HepG2 (cell line): ENCODE data around the gene C1QTNF6. TPM values are rescaled to one million over a fixed set of nuclear protein-coding genes. Genes with fewer than 3 reads are reported as not detected.

Experiments used
- ATAC-seq: fragments of 200-7000 bp; cut with Tn5 transposase; 3 replicates; pipeline ENCODE4 v1.9.1; 2020; ENCODE audit warnings: mild to moderate bottlenecking, moderate library complexity
- BruUV-seq: library from RNA; stranded (reverse); fragments of 400-500 nt; replicated peaks from 2 replicates; lab custom pipeline; 2021; lab: Mats Ljungman, UMichigan
- CTCF ChIA-PET: fragments of 300-600 bp; formaldehyde crosslinking; extraction: SDS; loops from one replicate; lab custom pipeline; 2021; ENCODE audit warnings: low total read pairs, inconsistent platforms, low intra/inter-chr PET ratio; lab: Yijun Ruan, JAX
- POLR2A ChIA-PET: fragments of 350-600 bp; sonication (Branson Sonifier 250); formaldehyde crosslinking; loops from one replicate; lab custom pipeline; 2020; ENCODE audit warnings: antibody characterized with exemption, inconsistent platforms; lab: Yijun Ruan, JAX
- DNase-seq: peaks from one replicate; pipeline ENCODE4 v3.0.0-alpha.2; 2015; ENCODE audit warnings: low spot score
- FAIRE-seq: peaks from 3 replicates; lab custom pipeline; 2011; peaks lifted over from hg19 to GRCh38; lab: Jason Lieb, UNC
- H2AFZ ChIP-seq: one replicate; pipeline ENCODE4 v1.6.1; 2011; ENCODE audit warnings: low read length, inconsistent platforms
- H3K27ac ChIP-seq: fragments of 300-600 bp; 3 replicates; pipeline ENCODE4 v1.8.0; 2011; ENCODE audit warnings: mixed run types, mild to moderate bottlenecking, mixed read lengths, low read length, inconsistent platforms; ENCODE audit not compliant: insufficient read depth; ENCODE audit errors: extremely low read length
- H3K27me3 ChIP-seq, 2 experiments: fragments of 200-600 bp in 1 of 2; 2 replicates in 1 of 2; 3 replicates in 1 of 2; pipeline versions ENCODE4 v1.6.0 to v1.8.0; 2011; ENCODE audit warnings: low read length in 2 of 2, mild to moderate bottlenecking in 2 of 2, moderate library complexity in 2 of 2, inconsistent platforms in 1 of 2; ENCODE audit not compliant: insufficient read depth in 2 of 2, control insufficient read depth in 1 of 2
- H3K36me3 ChIP-seq, 2 experiments: fragments of 200-600 bp in 1 of 2; replicated peaks in 1 of 2; 2 replicates in 1 of 2; 3 replicates in 1 of 2; pipeline versions ENCODE4 v1.5.1 to v1.8.0; 2011; ENCODE audit warnings: low read length in 2 of 2, inconsistent platforms in 1 of 2; ENCODE audit not compliant: insufficient read depth in 2 of 2, control insufficient read depth in 1 of 2
- H3K4me1 ChIP-seq: 2 replicates; pipeline ENCODE4 v1.5.1; 2012; ENCODE audit warnings: low read length, inconsistent platforms; ENCODE audit not compliant: insufficient read depth
- H3K4me2 ChIP-seq: 2 replicates; pipeline ENCODE4 v1.6.0; 2011; ENCODE audit warnings: low read depth, low read length, inconsistent platforms
- H3K4me3 ChIP-seq, 3 experiments: fragments of 200-600 bp in 1 of 3; sonication (generic), shearing (Covaris generic) in 1 of 3; replicated peaks in 1 of 3; 2 replicates each; pipeline ENCODE4 v1.5.1; 2011 to 2016; ENCODE audit warnings: low read length in 3 of 3, inconsistent platforms in 2 of 3, low read depth in 2 of 3, mild to moderate bottlenecking in 2 of 3, control low read depth in 1 of 3, mixed read lengths in 1 of 3; ENCODE audit not compliant: insufficient read depth in 1 of 3
- H3K79me2 ChIP-seq: one replicate; pipeline ENCODE4 v1.6.1; 2011; ENCODE audit warnings: low read length, inconsistent platforms; ENCODE audit not compliant: insufficient read depth
- H3K9ac ChIP-seq: 2 replicates; pipeline ENCODE4 v1.6.0; 2011; ENCODE audit warnings: mild to moderate bottlenecking, low read depth, low read length, inconsistent platforms; ENCODE audit not compliant: insufficient read depth
- H3K9me3 ChIP-seq: 2 replicates; pipeline ENCODE4 v1.5.1; 2012; ENCODE audit warnings: mild to moderate bottlenecking, low read length
- H4K20me1 ChIP-seq: 2 replicates; pipeline ENCODE4 v1.6.0; 2011; ENCODE audit warnings: inconsistent platforms, mild to moderate bottlenecking, low read length, moderate library complexity; ENCODE audit not compliant: insufficient read depth
- ARID2 ChIP-seq: sonication (generic); formaldehyde crosslinking; IDR thresholded peaks from 2 replicates; pipeline ENCODE4 v1.8.1; 2022; ENCODE audit warnings: mild to moderate bottlenecking, missing genetic modification reagents, borderline replicate concordance
- CENPX ChIP-seq: sonication (generic); formaldehyde crosslinking; IDR thresholded peaks from 2 replicates; pipeline ENCODE4 v1.9.0; 2021; ENCODE audit warnings: mild to moderate bottlenecking, missing genetic modification reagents, moderate library complexity
- GABPB1 ChIP-seq: IDR thresholded peaks from 2 replicates; pipeline ENCODE4 v1.6.1; 2016; ENCODE audit warnings: mild to moderate bottlenecking, missing genetic modification reagents, moderate library complexity, missing compliant biosample characterization
- HNF4A ChIP-seq: sonication (generic); formaldehyde crosslinking; IDR thresholded peaks from 2 replicates; pipeline ENCODE4 v1.4.0; 2020; ENCODE audit warnings: missing genetic modification reagents
- HOXA3 ChIP-seq: sonication (generic); formaldehyde crosslinking; IDR thresholded peaks from 2 replicates; pipeline ENCODE4 v1.5.0; 2020; ENCODE audit warnings: missing genetic modification reagents
- KMT2A ChIP-seq: sonication (generic); formaldehyde crosslinking; IDR thresholded peaks from 2 replicates; pipeline ENCODE4 v1.4.0; 2020; ENCODE audit warnings: missing genetic modification reagents
- NR2F6 ChIP-seq, 2 experiments: IDR thresholded peaks; 2 replicates each; pipeline ENCODE4 v1.6.1; 2016; ENCODE audit warnings: antibody characterized with exemption in 1 of 2, mild to moderate bottlenecking in 1 of 2
- ONECUT2 ChIP-seq: sonication (generic); formaldehyde crosslinking; IDR thresholded peaks from 2 replicates; pipeline ENCODE4 v1.4.0; 2020; ENCODE audit warnings: missing genetic modification reagents
- PRDM10 ChIP-seq: sonication (generic); formaldehyde crosslinking; IDR thresholded peaks from 2 replicates; pipeline ENCODE4 v1.4.0; 2020; ENCODE audit warnings: low read depth, missing genetic modification reagents
- TMF1 ChIP-seq: sonication (generic); formaldehyde crosslinking; IDR thresholded peaks from 2 replicates; pipeline ENCODE4 v1.8.1; 2022; ENCODE audit warnings: low read depth, missing genetic modification reagents
- ZBTB10 ChIP-seq: sonication (generic); formaldehyde crosslinking; IDR thresholded peaks from 2 replicates; pipeline ENCODE4 v1.4.0; 2020; ENCODE audit warnings: missing genetic modification reagents, borderline replicate concordance
- ZFAT ChIP-seq: sonication (generic); formaldehyde crosslinking; conservative IDR thresholded peaks from 2 replicates; pipeline ENCODE4 v1.8.1; 2023; ENCODE audit warnings: missing genetic modification reagents, inconsistent platforms
- ZKSCAN8 ChIP-seq: IDR thresholded peaks from 2 replicates; pipeline ENCODE4 v1.6.1; 2016; ENCODE audit warnings: borderline replicate concordance, missing genetic modification reagents, missing compliant biosample characterization
- ZNF317 ChIP-seq: sonication (generic); formaldehyde crosslinking; IDR thresholded peaks from 2 replicates; pipeline ENCODE4 v1.5.0; 2020; ENCODE audit warnings: mild to moderate bottlenecking, missing genetic modification reagents
- ZNF7 ChIP-seq: IDR thresholded peaks from 2 replicates; pipeline ENCODE4 v1.6.1; 2016; ENCODE audit warnings: missing biosample characterization, missing genetic modification reagents
- ZNF710 ChIP-seq: sonication (generic); formaldehyde crosslinking; IDR thresholded peaks from 2 replicates; pipeline ENCODE4 v1.5.0; 2020; ENCODE audit warnings: mild to moderate bottlenecking, missing genetic modification reagents, borderline replicate concordance
- ZNF790 ChIP-seq: sonication (generic); formaldehyde crosslinking; IDR thresholded peaks from 2 replicates; pipeline ENCODE4 v1.8.0; 2022; ENCODE audit warnings: missing genetic modification reagents, mild to moderate bottlenecking, borderline replicate concordance
- WGBS: methylation state at CpG from one replicate; pipeline ENCODE4 v1.1.6; 2017; ENCODE audit warnings: low lambda C conversion rate; 5-methylcytosine and 5-hydroxymethylcytosine counted together
- in situ Hi-C: cut with HindIII; loops from 2 replicates; pipeline ENCODE4 v1.10.0; 2017; ENCODE audit warnings: low pct_unique_long_range_greater_than_20kb; ENCODE audit not compliant: extremely low pct_ligation_motif_present
- intact Hi-C: fragments of 100-400 bp; cut with micrococcal nuclease; formaldehyde crosslinking; loops from one replicate; pipeline ENCODE4 v1.10.0; 2022; ENCODE audit not compliant: unreplicated experiment
- polyA plus RNA-seq, 8 experiments: library from polyadenylated mRNA; depleted of rRNA in 3 of 8; stranded (reverse) in 7 of 8; unstranded in 1 of 8; fragments of >200 nt; fragmentation: Illumina TruSeq in 4 of 8; extraction: Trizol in 4 of 8; gene quantifications; 2 replicates each; pipeline versions ENCODE4 v1.2.1 to v1.2.3, GENCODE V29; 2011 to 2016; ENCODE audit warnings: low read depth in 4 of 8, missing spikeins in 1 of 8, mixed read lengths in 1 of 8; ENCODE audit not compliant: insufficient read depth in 1 of 8
- total RNA-seq, 5 experiments: library from RNA; depleted of rRNA; stranded (reverse); fragments of >200 nt; fragmentation: Illumina TruSeq; extraction: Trizol; gene quantifications; 2 replicates each; pipeline ENCODE4 v1.2.3, GENCODE V29; 2016; ENCODE audit warnings: low read depth in 1 of 5

Gene C1QTNF6
- total and polyA plus RNA-seq, 2 of the 13 experiments (the other 11 are each of a cell fraction or from before 2014, with no cell fraction given), result 2.7 to 6.9 TPM

GRCh38 chr22:37194750-37195149, 6.7 kb upstream of the C1QTNF6 start:
- intact Hi-C loops, result loop anchor here (5.0 kb wide), 1 partner anchor 162 kb away; no protein-coding TSS in a partner anchor
- Histone ChIP-seq H3K27ac (no peak overlapping the region), H3K4me3 (no peak overlapping the region), H3K4me1 (peaks cover 54% of the 10 kb centered on the region), H3K9ac (no peak overlapping the region), H3K4me2 (no peak overlapping the region), H4K20me1 (peaks cover 3% of the 10 kb centered on the region; the same call in 1 of the 2 replicates), H3K79me2 (no peaks in the 10 kb centered on the region), H2AFZ (no peak overlapping the region), H3K9me3 (no peaks in the 10 kb centered on the region), H3K36me3 (no peaks in the 10 kb centered on the region), H3K27me3 (no peaks in the 10 kb centered on the region)
- FAIRE-seq (no peak), DNase-seq (no peak), ATAC-seq (no peak)
- ChIA-PET CTCF (no interaction called here), POLR2A (interaction anchor here (1.1 to 1.3 kb wide), 2 partner anchors 16 to 162 kb away, joined by 3 read pairs; no protein-coding TSS in a partner anchor)
- no TSS peak for BruUV-seq
- WGBS, result 19% methylated on average over 3 of the region's 3 CpGs
- in situ Hi-C loops, result loop anchor here (5.0 kb wide), 1 partner anchor 32 kb away; no protein-coding TSS in a partner anchor
- TF ChIP-seq ONECUT2 (CRISPR knock-in tag) (peak; percentile 85), ZKSCAN8 (CRISPR knock-in tag) (no peak), ZFAT (CRISPR knock-in tag) (no peak), ZNF7 (no peak), ZBTB10 (0 out of 2 replicates have a peak, but pooled peaks have one; percentile 23), TMF1 (CRISPR knock-in tag) (no peak), CENPX (no peak), HNF4A (peak; percentile 46), ZNF790 (CRISPR knock-in tag) (no peak), ZNF317 (peak; percentile 40; the same call in 1 of the 2 replicates), PRDM10 (no peak), ARID2 (CRISPR knock-in tag) (no peak), HOXA3 (CRISPR knock-in tag) (0 out of 2 replicates have a peak, but pooled peaks have one; percentile 26), KMT2A (CRISPR knock-in tag) (no peak), GABPB1 (CRISPR knock-in tag) (no peak), NR2F6 (IDR thresholded peaks at IDR 0.05) (peak; percentile 72), NR2F6 (CRISPR knock-in tag; IDR thresholded peaks at IDR 0.05) (0 out of 2 replicates have a peak, but pooled peaks have one; percentile 48), ZNF710 (CRISPR knock-in tag) (peak; percentile 69; the same call in 1 of the 2 replicates)
